Measurements from ENCODE around the gene PARL. TPM values are rescaled to one million over a fixed set of nuclear protein-coding genes. Genes with fewer than 3 reads are reported as not detected.

The PARL gene
- total RNA-seq, 1 experiment from 2014 or later: 69.7 TPM

DNA sequence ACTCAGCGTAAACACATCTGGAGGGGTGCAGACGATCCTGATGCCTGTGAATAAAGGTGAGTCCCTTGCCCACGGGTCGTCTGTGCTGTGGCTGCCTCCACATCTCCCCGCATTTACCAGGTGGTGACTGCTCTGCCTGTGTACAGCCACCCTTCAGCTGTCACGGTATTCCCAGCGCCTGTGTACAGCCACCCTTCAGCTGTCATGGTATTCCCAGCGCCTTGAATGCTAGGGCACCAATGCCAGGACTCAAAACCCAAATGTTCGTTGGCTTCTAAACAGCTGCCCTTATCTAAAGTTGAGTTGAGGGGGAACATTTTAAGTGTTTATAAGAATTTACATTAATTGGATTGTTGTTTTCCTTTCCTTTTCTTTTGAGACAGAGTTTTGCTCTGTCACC, 86.7 kb downstream of the PARL start:
- Histone ChIP-seq H3K9ac (ENCODE audit: low read length) (no peak overlapping the region), H3K27ac (ENCODE audit: low read depth, low read length) (no peak overlapping the region), H2AFZ (ENCODE audit: low read depth, low read length, poor library complexity, severe bottlenecking) (no peak overlapping the region), H3K9me2 (ENCODE audit: insufficient read depth) (no peaks in the 10 kb centered on the region), H3K9me3 (ENCODE audit: control insufficient read depth in 1 of 2, insufficient read depth in 1 of 2, low read depth in 1 of 2, low read length in 2 of 2) (no peaks in the 10 kb centered on the region), H4K20me1 (ENCODE audit: insufficient read depth) (no peaks in the 10 kb centered on the region), H3K4me1 (ENCODE audit: control insufficient read depth in 1 of 2, insufficient read depth in 2 of 2, low read length in 2 of 2) (no peaks in the 10 kb centered on the region), H3K27me3 (ENCODE audit: insufficient read depth, low read length) (no peaks in the 10 kb centered on the region), H3K36me3 (ENCODE audit: control insufficient read depth in 1 of 2, insufficient read depth in 2 of 2, low read length in 2 of 2) (peaks cover 44 to 47% of the 10 kb centered on the region in 2 experiments), H3K4me2 (ENCODE audit: low read length) (no peak overlapping the region), H3K79me2 (ENCODE audit: insufficient read depth, low read length) (no peaks in the 10 kb centered on the region), H3K4me3 (replicated peaks in 1 of 2; ENCODE audit: low read depth in 1 of 2, low read length in 2 of 2) (no peak overlapping the region)
- DNase-seq (ENCODE audit: low read depth, low spot score) (no peak), ATAC-seq (no peak)
- CTCF ChIA-PET: no interaction called here
- no TSS peak for BruUV-seq (replicated peaks)
- TF ChIP-seq TCF7L2 (IDR thresholded peaks at IDR 0.05; ENCODE audit: borderline replicate concordance, extremely low read depth, insufficient read depth, insufficient read length) (no peak), CEBPB (IDR thresholded peaks at IDR 0.05; ENCODE audit: low read depth) (no peak), SRF (IDR thresholded peaks at IDR 0.05; ENCODE audit: low read depth) (no peak), POLR2AphosphoS5 (IDR thresholded peaks at IDR 0.05; ENCODE audit: low read depth, low read length) (no peak), POLR2A (IDR thresholded peaks at IDR 0.05; ENCODE audit: borderline replicate concordance, extremely low read depth, insufficient read depth, insufficient read length) (no peak), FOSL1 (IDR thresholded peaks at IDR 0.05; ENCODE audit: low read depth) (no peak), EGR1 (IDR thresholded peaks at IDR 0.05; ENCODE audit: low read depth) (no peak), ZFX (IDR thresholded peaks at IDR 0.05) (no peak)
- TF ChIP-seq, protein P1, sequence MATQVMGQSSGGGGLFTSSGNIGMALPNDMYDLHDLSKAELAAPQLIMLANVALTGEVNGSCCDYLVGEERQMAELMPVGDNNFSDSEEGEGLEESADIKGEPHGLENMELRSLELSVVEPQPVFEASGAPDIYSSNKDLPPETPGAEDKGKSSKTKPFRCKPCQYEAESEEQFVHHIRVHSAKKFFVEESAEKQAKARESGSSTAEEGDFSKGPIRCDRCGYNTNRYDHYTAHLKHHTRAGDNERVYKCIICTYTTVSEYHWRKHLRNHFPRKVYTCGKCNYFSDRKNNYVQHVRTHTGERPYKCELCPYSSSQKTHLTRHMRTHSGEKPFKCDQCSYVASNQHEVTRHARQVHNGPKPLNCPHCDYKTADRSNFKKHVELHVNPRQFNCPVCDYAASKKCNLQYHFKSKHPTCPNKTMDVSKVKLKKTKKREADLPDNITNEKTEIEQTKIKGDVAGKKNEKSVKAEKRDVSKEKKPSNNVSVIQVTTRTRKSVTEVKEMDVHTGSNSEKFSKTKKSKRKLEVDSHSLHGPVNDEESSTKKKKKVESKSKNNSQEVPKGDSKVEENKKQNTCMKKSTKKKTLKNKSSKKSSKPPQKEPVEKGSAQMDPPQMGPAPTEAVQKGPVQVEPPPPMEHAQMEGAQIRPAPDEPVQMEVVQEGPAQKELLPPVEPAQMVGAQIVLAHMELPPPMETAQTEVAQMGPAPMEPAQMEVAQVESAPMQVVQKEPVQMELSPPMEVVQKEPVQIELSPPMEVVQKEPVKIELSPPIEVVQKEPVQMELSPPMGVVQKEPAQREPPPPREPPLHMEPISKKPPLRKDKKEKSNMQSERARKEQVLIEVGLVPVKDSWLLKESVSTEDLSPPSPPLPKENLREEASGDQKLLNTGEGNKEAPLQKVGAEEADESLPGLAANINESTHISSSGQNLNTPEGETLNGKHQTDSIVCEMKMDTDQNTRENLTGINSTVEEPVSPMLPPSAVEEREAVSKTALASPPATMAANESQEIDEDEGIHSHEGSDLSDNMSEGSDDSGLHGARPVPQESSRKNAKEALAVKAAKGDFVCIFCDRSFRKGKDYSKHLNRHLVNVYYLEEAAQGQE (IDR thresholded peaks at IDR 0.05; ENCODE audit: low read depth): no peak
- TF ChIP-seq, protein P2, sequence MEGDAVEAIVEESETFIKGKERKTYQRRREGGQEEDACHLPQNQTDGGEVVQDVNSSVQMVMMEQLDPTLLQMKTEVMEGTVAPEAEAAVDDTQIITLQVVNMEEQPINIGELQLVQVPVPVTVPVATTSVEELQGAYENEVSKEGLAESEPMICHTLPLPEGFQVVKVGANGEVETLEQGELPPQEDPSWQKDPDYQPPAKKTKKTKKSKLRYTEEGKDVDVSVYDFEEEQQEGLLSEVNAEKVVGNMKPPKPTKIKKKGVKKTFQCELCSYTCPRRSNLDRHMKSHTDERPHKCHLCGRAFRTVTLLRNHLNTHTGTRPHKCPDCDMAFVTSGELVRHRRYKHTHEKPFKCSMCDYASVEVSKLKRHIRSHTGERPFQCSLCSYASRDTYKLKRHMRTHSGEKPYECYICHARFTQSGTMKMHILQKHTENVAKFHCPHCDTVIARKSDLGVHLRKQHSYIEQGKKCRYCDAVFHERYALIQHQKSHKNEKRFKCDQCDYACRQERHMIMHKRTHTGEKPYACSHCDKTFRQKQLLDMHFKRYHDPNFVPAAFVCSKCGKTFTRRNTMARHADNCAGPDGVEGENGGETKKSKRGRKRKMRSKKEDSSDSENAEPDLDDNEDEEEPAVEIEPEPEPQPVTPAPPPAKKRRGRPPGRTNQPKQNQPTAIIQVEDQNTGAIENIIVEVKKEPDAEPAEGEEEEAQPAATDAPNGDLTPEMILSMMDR (IDR thresholded peaks at IDR 0.05 in 2 of 3, conservative IDR thresholded peaks at IDR 0.05 in 1 of 3; ENCODE audit: borderline replicate concordance in 1 of 3, insufficient read depth in 1 of 3, low read depth in 2 of 3, low read length in 2 of 3): no peak
- RAD21 ChIA-PET (ENCODE audit: low non-redundant PET in 1 of 2, low total read pairs in 2 of 2, uncharacterized antibody in 2 of 2, unreplicated experiment in 2 of 2): no interaction called here
- intact Hi-C loops (cut with micrococcal nuclease): no loop called here
- POLR2A ChIA-PET: no interaction called here

Data from HCT116 (cell line).